ENCODE measurements around the gene RNF10.

DNA sequence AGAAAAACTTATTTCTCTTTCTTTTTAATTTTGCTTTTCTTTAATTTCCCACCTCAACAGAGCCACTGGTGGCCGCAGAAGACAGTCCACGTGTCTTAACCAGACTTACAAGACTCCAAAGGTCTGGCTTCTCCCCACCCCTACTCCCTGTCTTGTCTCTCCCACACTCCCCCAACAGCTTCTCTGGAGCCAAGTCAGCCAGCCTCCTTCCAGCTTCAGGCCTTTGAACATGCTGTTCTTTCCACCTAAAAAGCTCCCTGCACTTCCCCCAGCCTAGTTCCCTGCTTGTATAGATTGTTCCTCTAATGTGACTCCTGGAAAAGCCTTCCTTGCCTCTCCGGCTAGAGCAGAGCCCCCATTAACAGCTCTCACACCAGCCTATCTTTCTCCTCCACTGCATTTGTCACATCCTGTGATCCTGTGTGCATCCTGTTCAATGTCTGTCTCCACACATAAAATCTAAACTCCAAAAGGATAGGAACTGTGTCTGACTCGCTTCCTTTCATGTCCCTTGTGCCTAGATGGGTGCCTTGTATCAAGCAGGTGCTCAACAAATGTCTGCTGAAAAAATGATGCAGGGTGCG, 46.0 kb upstream of the RNF10 start:
- TF ChIP-seq CTCF (IDR thresholded peaks at IDR 0.05) (no peak), POLR2A (IDR thresholded peaks at IDR 0.05) (no peak), EP300 (IDR thresholded peaks at IDR 0.05) (no peak)
